OCI-M2 (cell line): ENCODE data around the gene GRIN2A.

ENCODE experiments used
- DNase-seq: peaks from one replicate; lab custom pipeline; 2025; ENCODE audit not compliant: unreplicated experiment; lab: John Stamatoyannopoulos, UW

GRIN2A gene

DNA sequence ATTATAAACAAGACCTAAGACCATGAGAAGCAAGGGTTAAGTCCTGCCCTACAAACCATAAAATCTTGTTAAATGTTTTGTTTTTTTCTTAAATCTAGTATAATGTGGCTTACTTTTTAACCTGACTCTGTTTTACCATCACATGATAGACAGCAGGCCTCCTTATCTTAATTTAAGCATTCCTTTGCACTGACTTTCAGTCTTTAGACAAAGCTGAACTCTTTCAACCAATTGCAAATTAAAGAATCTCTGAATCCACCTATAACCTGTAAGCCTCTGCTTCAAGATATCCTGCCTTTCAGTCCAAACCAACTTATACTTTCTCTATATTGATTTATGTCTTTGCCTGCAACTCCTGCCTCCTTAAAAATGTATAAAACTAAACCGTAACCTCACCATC, 478.5 kb downstream of the GRIN2A start:
- no peak for DNase-seq
